Tibial nerve (tissue), 4 donors: Measurements from ENCODE around the gene ARMC7. TPM values are rescaled to one million over a fixed set of nuclear protein-coding genes. Genes with fewer than 3 reads are reported as not detected.
"Not testable (repeated sequence)": the region's sequence is repeated elsewhere in the genome, so short reads cannot be mapped to it uniquely, and the experiment has no call there.

ENCODE experiments used
- DNase-seq, 2 donors: peaks; one replicate each; pipeline ENCODE4 v3.0.0-alpha.2; 2019; ENCODE audit warnings: low spot score in 2 of 2
- H3K27ac ChIP-seq, 4 donors: fragments of 200-600 bp; sonication (generic) in 3 of 4; one replicate each; pipeline ENCODE4 v1.5.1; 2017 to 2019; ENCODE audit warnings: mild to moderate bottlenecking in 1 of 4
- H3K27me3 ChIP-seq, 2 donors: fragments of 200-600 bp; sonication (generic) in 1 of 2; one replicate each; pipeline versions ENCODE4 v1.5.1 to v1.6.0; 2017 to 2019
- H3K36me3 ChIP-seq, 3 donors: fragments of 200-600 bp; sonication (generic); one replicate each; pipeline ENCODE4 v1.5.1; 2018 to 2019
- H3K4me1 ChIP-seq, 4 donors: fragments of 200-600 bp; sonication (generic) in 3 of 4; one replicate each; pipeline ENCODE4 v1.5.1; 2017 to 2019
- H3K4me3 ChIP-seq, 4 donors: fragments of 200-600 bp; sonication (generic) in 3 of 4; one replicate each; pipeline ENCODE4 v1.5.1; 2017 to 2019; ENCODE audit warnings: mild to moderate bottlenecking in 1 of 4, moderate library complexity in 1 of 4
- H3K9me3 ChIP-seq, 4 donors: fragments of 200-600 bp; sonication (generic) in 3 of 4; one replicate each; pipeline ENCODE4 v1.5.1; 2017 to 2019
- CTCF ChIP-seq, 5 experiments: fragments of 200-600 bp in 3 of 5; fragments of 450-650 bp in 2 of 5; sonication (generic) in 3 of 5; IDR thresholded peaks; one replicate each; pipeline ENCODE4 v1.5.1; 2016 to 2019; ENCODE audit warnings: antibody characterized with exemption in 5 of 5, mild to moderate bottlenecking in 3 of 5, moderate library complexity in 2 of 5
- EP300 ChIP-seq, 2 donors: sonication (generic); formaldehyde crosslinking; IDR thresholded peaks; one replicate each; pipeline ENCODE4 v1.6.1; 2017; ENCODE audit warnings: antibody characterized with exemption in 2 of 2, mild to moderate bottlenecking in 1 of 2
- POLR2A ChIP-seq, 2 donors: fragments of 450-650 bp; IDR thresholded peaks; one replicate each; pipeline ENCODE4 v1.6.1; 2017; ENCODE audit warnings: antibody characterized with exemption in 2 of 2, mild to moderate bottlenecking in 2 of 2, moderate library complexity in 2 of 2
- WGBS, 2 donors: methylation state at CpG; one replicate each; pipeline ENCODE4 v1.1.5; 2018; 5-methylcytosine and 5-hydroxymethylcytosine counted together
- total RNA-seq, 4 donors: library from RNA; depleted of rRNA; stranded (reverse); fragments of >200 nt; gene quantifications; one replicate each; pipeline ENCODE4 v1.1.0, GENCODE V29; 2016

Gene ARMC7
- total RNA-seq, 4 donors from 2014 or later, result 4.2 to 12.0 (median 8.3) TPM

GRCh38 chr17:75124041-75124818, 14.5 kb downstream of the ARMC7 start:
- Histone ChIP-seq H3K4me1 (peaks cover 0 to 15% (median 3%) of the 10 kb centered on the region in 4 donors), H3K27ac (peak overlapping the region in 1 of 4 donors; percentile 77), H3K36me3 (peaks cover 0 to 24% (median 0%) of the 10 kb centered on the region in 3 donors), H3K9me3 (no peaks in the 10 kb centered on the region), H3K4me3 (no peak overlapping the region), H3K27me3 (no peaks in the 10 kb centered on the region)
- DNase-seq, result no peak
- TF ChIP-seq CTCF (IDR thresholded peaks at IDR 0.05) (no peak), EP300 (IDR thresholded peaks at IDR 0.05) (no peak), POLR2A (IDR thresholded peaks at IDR 0.05) (no peak)
- WGBS, 2 donors, result 80 to 85% methylated on average over 15 to 19 of the region's 19 CpGs

- DNase-seq, result no peak
- Histone ChIP-seq H3K4me3 (no peak overlapping the region), H3K9me3 (no peaks in the 10 kb centered on the region), H3K27ac (peak overlapping the region in 1 of 4 donors; percentile 77), H3K27me3 (no peaks in the 10 kb centered on the region), H3K36me3 (peaks cover 0 to 27% (median 0%) of the 10 kb centered on the region in 3 donors), H3K4me1 (peaks cover 0 to 12% (median 3%) of the 10 kb centered on the region in 4 donors)
- TF ChIP-seq CTCF (IDR thresholded peaks at IDR 0.05), result no peak
- TF ChIP-seq EP300 (IDR thresholded peaks at IDR 0.05), result no peak
- no peak for TF ChIP-seq POLR2A (IDR thresholded peaks at IDR 0.05)
- 92 to 96% methylated on average over 3 to 4 of the region's 4 CpGs for WGBS, 2 donors
Measured at GRCh38 chr17:75124819-75125162, 15.0 kb downstream of the ARMC7 start.

GRCh38 chr17:75125984-75126383, 16.2 kb downstream of the ARMC7 start:
- no peaks in the 10 kb centered on the region for H3K9me3 ChIP-seq
- peaks cover 0 to 28% (median 0%) of the 10 kb centered on the region in 3 donors for H3K36me3 ChIP-seq
- DNase-seq, result no peak
- H3K4me3 ChIP-seq, result no peak overlapping the region
- no peak for TF ChIP-seq EP300 (IDR thresholded peaks at IDR 0.05)
- TF ChIP-seq POLR2A (IDR thresholded peaks at IDR 0.05), result no peak
- no peak for TF ChIP-seq CTCF (IDR thresholded peaks at IDR 0.05)
- H3K4me1 ChIP-seq, result peaks cover 0 to 20% (median 3%) of the 10 kb centered on the region in 4 donors
- no peaks in the 10 kb centered on the region for H3K27me3 ChIP-seq
- 39 to 41% methylated on average over 3 of the region's 3 CpGs for WGBS, 2 donors
- H3K27ac ChIP-seq, result no peak overlapping the region

- H3K27me3 ChIP-seq, result no peaks in the 10 kb centered on the region
- no peak overlapping the region for H3K4me3 ChIP-seq
- peaks cover 0 to 22% (median 4%) of the 10 kb centered on the region in 4 donors for H3K4me1 ChIP-seq
- no peak for DNase-seq
- WGBS, 2 donors, result 91 to 93% methylated on average over 8 of the region's 8 CpGs
- TF ChIP-seq CTCF (IDR thresholded peaks at IDR 0.05) (no peak), POLR2A (IDR thresholded peaks at IDR 0.05) (no peak), EP300 (IDR thresholded peaks at IDR 0.05) (no peak)
- H3K36me3 ChIP-seq, result peaks cover 0 to 21% (median 0%) of the 10 kb centered on the region in 3 donors
- H3K27ac ChIP-seq, result no peak overlapping the region
- H3K9me3 ChIP-seq, result no peaks in the 10 kb centered on the region
Measured at GRCh38 chr17:75126954-75127353, 17.2 kb downstream of the ARMC7 start.

GRCh38 chr17:75127936-75128335, 18.2 kb downstream of the ARMC7 start:
- H3K9me3 ChIP-seq, H3K27me3 ChIP-seq, H3K4me3 ChIP-seq, DNase-seq, H3K27ac ChIP-seq: not testable (repeated sequence)
- Histone ChIP-seq H3K36me3 (peaks cover 0 to 21% (median 0%) of the 10 kb centered on the region in 3 donors), H3K4me1 (peaks cover 0 to 28% (median 9%) of the 10 kb centered on the region in 4 donors)
- WGBS, 2 donors, result 84 to 94% methylated on average over 5 of the region's 5 CpGs
